HEK293 (cell line): ENCODE measurements around the gene PDE4D.
A peak's percentile ranks its signal among the peaks of the same experiment; 100 is the strongest.

Experiments
- BCL6B ChIP-seq: fragments of 450-650 bp; formaldehyde crosslinking; IDR thresholded peaks from 2 replicates; pipeline ENCODE4 v1.5.1; 2017; ENCODE audit warnings: missing biosample characterization, missing genetic modification characterization
- CTCF ChIP-seq: fragments of 450-650 bp; formaldehyde crosslinking; IDR thresholded peaks from 2 replicates; pipeline ENCODE4 v1.5.1; 2016; ENCODE audit warnings: missing biosample characterization, missing genetic modification characterization
- ELK4 ChIP-seq: IDR thresholded peaks from 2 replicates; pipeline ENCODE4 v1.6.1; 2011; ENCODE audit warnings: mild to moderate bottlenecking, low read depth, low read length, borderline replicate concordance
- KLF16 ChIP-seq: fragments of 450-650 bp; formaldehyde crosslinking; IDR thresholded peaks from 2 replicates; pipeline ENCODE4 v1.5.1; 2017; ENCODE audit warnings: missing biosample characterization, missing genetic modification characterization
- MZF1 ChIP-seq: fragments of 450-650 bp; formaldehyde crosslinking; IDR thresholded peaks from 2 replicates; pipeline ENCODE4 v1.5.1; 2017; ENCODE audit warnings: missing biosample characterization, missing genetic modification characterization, borderline replicate concordance
- PRDM1 ChIP-seq: fragments of 450-650 bp; formaldehyde crosslinking; IDR thresholded peaks from 2 replicates; pipeline ENCODE4; 2016; ENCODE audit warnings: missing biosample characterization, missing genetic modification characterization
- RBAK ChIP-seq: fragments of 450-650 bp; formaldehyde crosslinking; IDR thresholded peaks from 2 replicates; pipeline ENCODE4 v1.5.1; 2016; ENCODE audit warnings: missing biosample characterization, missing genetic modification characterization
- SCRT2 ChIP-seq: fragments of 450-650 bp; formaldehyde crosslinking; IDR thresholded peaks from 2 replicates; pipeline ENCODE4 v1.5.1; 2016; ENCODE audit warnings: missing biosample characterization, missing genetic modification characterization
- SP2 ChIP-seq: fragments of 450-650 bp; formaldehyde crosslinking; IDR thresholded peaks from 2 replicates; pipeline ENCODE4 v1.5.1; 2016; ENCODE audit warnings: missing biosample characterization, missing genetic modification characterization
- ZBTB17 ChIP-seq: fragments of 450-650 bp; formaldehyde crosslinking; IDR thresholded peaks from 2 replicates; pipeline ENCODE4 v1.5.1; 2016; ENCODE audit warnings: missing biosample characterization, missing genetic modification characterization
- ZBTB48 ChIP-seq: fragments of 450-650 bp; formaldehyde crosslinking; IDR thresholded peaks from 2 replicates; pipeline ENCODE4 v1.5.1; 2016; ENCODE audit warnings: missing biosample characterization, missing genetic modification characterization
- ZBTB6 ChIP-seq: fragments of 450-650 bp; formaldehyde crosslinking; IDR thresholded peaks from 2 replicates; pipeline ENCODE4 v1.5.1; 2017; ENCODE audit warnings: missing biosample characterization, missing genetic modification characterization
- ZBTB8A ChIP-seq: fragments of 450-650 bp; formaldehyde crosslinking; IDR thresholded peaks from 2 replicates; pipeline ENCODE4 v1.5.1; 2016; ENCODE audit warnings: missing biosample characterization, missing genetic modification characterization
- ZEB2 ChIP-seq: fragments of 450-650 bp; formaldehyde crosslinking; IDR thresholded peaks from 2 replicates; pipeline ENCODE4 v1.5.1; 2016; ENCODE audit warnings: missing biosample characterization, missing genetic modification characterization
- ZNF214 ChIP-seq: fragments of 450-650 bp; formaldehyde crosslinking; IDR thresholded peaks from 2 replicates; pipeline ENCODE4 v1.5.1; 2017; ENCODE audit warnings: missing biosample characterization, mild to moderate bottlenecking, missing genetic modification characterization, borderline replicate concordance
- ZNF274 ChIP-seq, 2 experiments: fragments of 200-500 bp in 1 of 2; fragments of 450-650 bp in 1 of 2; sonication (Bioruptor generic) in 1 of 2; formaldehyde crosslinking in 1 of 2; IDR thresholded peaks; 2 replicates each; pipeline versions ENCODE4 v1.5.1 to v1.6.1; 2014 to 2016; ENCODE audit warnings: borderline replicate concordance in 1 of 2, inconsistent platforms in 1 of 2, low read length in 1 of 2, missing biosample characterization in 1 of 2, missing genetic modification characterization in 1 of 2
- ZNF350 ChIP-seq: fragments of 450-650 bp; formaldehyde crosslinking; IDR thresholded peaks from 2 replicates; pipeline ENCODE4 v1.5.0; 2017; ENCODE audit warnings: missing biosample characterization, mild to moderate bottlenecking, missing genetic modification characterization
- ZNF488 ChIP-seq: fragments of 450-650 bp; formaldehyde crosslinking; IDR thresholded peaks from 2 replicates; pipeline ENCODE4 v1.5.1; 2016; ENCODE audit warnings: missing biosample characterization, missing genetic modification characterization
- ZNF513 ChIP-seq: fragments of 450-650 bp; IDR thresholded peaks from 2 replicates; pipeline ENCODE4 v1.5.1; 2018; ENCODE audit warnings: missing biosample characterization, missing genetic modification characterization
- ZNF548 ChIP-seq: fragments of 450-650 bp; formaldehyde crosslinking; IDR thresholded peaks from 2 replicates; pipeline ENCODE4 v1.5.1; 2016; ENCODE audit warnings: missing biosample characterization, missing genetic modification characterization
- ZNF585B ChIP-seq: fragments of 450-650 bp; formaldehyde crosslinking; IDR thresholded peaks from 2 replicates; pipeline ENCODE4 v1.5.1; 2016; ENCODE audit warnings: missing biosample characterization, missing genetic modification characterization
- ZNF596 ChIP-seq: fragments of 450-650 bp; IDR thresholded peaks from 2 replicates; pipeline ENCODE4 v1.5.0; 2018; ENCODE audit warnings: missing biosample characterization, mild to moderate bottlenecking, missing genetic modification characterization, moderate library complexity
- ZNF621 ChIP-seq: fragments of 450-650 bp; formaldehyde crosslinking; IDR thresholded peaks from 2 replicates; pipeline ENCODE4 v1.5.1; 2017; ENCODE audit warnings: missing biosample characterization, missing genetic modification characterization
- ZNF624 ChIP-seq: fragments of 450-650 bp; formaldehyde crosslinking; IDR thresholded peaks from 2 replicates; pipeline ENCODE4 v1.5.1; 2017; ENCODE audit warnings: missing biosample characterization, missing genetic modification characterization
- ZNF645 ChIP-seq: fragments of 450-650 bp; formaldehyde crosslinking; IDR thresholded peaks from 2 replicates; pipeline ENCODE4; 2016; ENCODE audit warnings: missing biosample characterization, missing genetic modification characterization
- ZNF658 ChIP-seq: fragments of 450-650 bp; formaldehyde crosslinking; IDR thresholded peaks from 2 replicates; pipeline ENCODE4; 2016; ENCODE audit warnings: missing biosample characterization, missing genetic modification characterization
- ZNF664 ChIP-seq: fragments of 450-650 bp; formaldehyde crosslinking; IDR thresholded peaks from 2 replicates; pipeline ENCODE4 v1.5.1; 2016; ENCODE audit warnings: missing biosample characterization, missing genetic modification characterization
- ZSCAN4 ChIP-seq: fragments of 450-650 bp; formaldehyde crosslinking; IDR thresholded peaks from 2 replicates; pipeline ENCODE4 v1.5.1; 2017; ENCODE audit warnings: missing biosample characterization, missing genetic modification characterization
- ZXDB ChIP-seq: fragments of 450-650 bp; formaldehyde crosslinking; IDR thresholded peaks from 2 replicates; pipeline ENCODE4 v1.5.1; 2016; ENCODE audit warnings: missing biosample characterization, missing genetic modification characterization

The PDE4D gene

GRCh38 chr5:59125011-59125961, 768.2 kb downstream of the PDE4D start (continued):
- TF ChIP-seq CTCF (tag by site-specific recombination) (no peak), ZBTB6 (peak; percentile 91), MZF1 (tag by site-specific recombination) (no peak), ZNF624 (no peak), SP2 (tag by site-specific recombination) (no peak), ZNF621 (tag by site-specific recombination) (no peak), ZNF645 (tag by site-specific recombination) (no peak), ZNF350 (no peak), BCL6B (tag by site-specific recombination) (no peak), ZNF513 (tag by site-specific recombination) (0 out of 2 replicates have a peak, but pooled peaks have one; percentile 21), ZNF488 (no peak), ZNF274 (IDR thresholded peaks at IDR 0.05; ENCODE audit: low read length) (no peak), ZNF274 (tag by site-specific recombination; IDR thresholded peaks at IDR 0.05; ENCODE audit: borderline replicate concordance) (no peak), ZNF585B (no peak), ZBTB8A (no peak), PRDM1 (tag by site-specific recombination) (no peak), KLF16 (no peak), ZBTB17 (peak; percentile 94), RBAK (tag by site-specific recombination) (no peak), ELK4 (no peak), ZSCAN4 (tag by site-specific recombination) (no peak), ZEB2 (tag by site-specific recombination) (peak; percentile 53; the same call in 1 of the 2 replicates), ZNF658 (tag by site-specific recombination) (no peak), ZNF596 (0 out of 2 replicates have a peak, but pooled peaks have one; percentile 36), ZXDB (tag by site-specific recombination) (peak; percentile 59), ZBTB48 (tag by site-specific recombination) (no peak), ZNF548 (tag by site-specific recombination) (no peak), ZNF214 (tag by site-specific recombination) (no peak), ZNF664 (tag by site-specific recombination) (no peak), SCRT2 (tag by site-specific recombination) (no peak)
